ENCODE data around the gene PRSS22.

The PRSS22 gene

GRCh38 chr16:2881783-2882649 lies 24.0 kb upstream of the PRSS22 start:
- DNase-seq (ENCODE audit: low read depth), result no peak

GRCh38 chr16:2879854-2880508 lies 22.0 kb upstream of the PRSS22 start:
- no peak for DNase-seq (ENCODE audit: low read depth)

DNA sequence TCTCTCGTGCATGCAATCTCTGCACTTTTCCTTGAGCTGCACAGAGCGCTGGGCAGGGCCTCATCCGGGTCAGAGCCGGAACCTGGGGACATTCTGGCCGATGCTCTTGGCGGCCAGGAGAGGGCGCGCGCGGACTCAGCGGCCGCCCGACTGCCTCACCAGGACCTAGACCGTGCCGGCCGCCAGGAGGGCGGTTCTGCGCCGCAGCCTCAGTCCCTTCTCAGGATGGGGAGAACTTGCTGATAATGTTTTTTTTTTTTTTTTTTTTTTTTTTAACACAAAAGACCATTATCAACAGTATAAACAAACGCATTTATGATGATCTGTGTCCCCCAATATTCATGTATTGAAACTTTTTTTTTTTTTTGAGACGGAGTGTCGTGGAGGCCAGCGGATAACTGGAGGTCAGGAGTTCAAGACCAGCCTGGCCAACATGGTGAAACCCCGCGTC lies 17.0 kb upstream of the PRSS22 start:
- peak; percentile 51 for DNase-seq (ENCODE audit: low read depth)

GRCh38 chr16:2874032-2874911 lies 16.3 kb upstream of the PRSS22 start:
- no peak for DNase-seq (ENCODE audit: low read depth)

GRCh38 chr16:2871926-2872325 lies 14.0 kb upstream of the PRSS22 start:
- DNase-seq (ENCODE audit: low read depth), result no peak

GRCh38 chr16:2867987-2868789 lies 10.2 kb upstream of the PRSS22 start:
- DNase-seq (ENCODE audit: low read depth), result peak; percentile 96

DNA sequence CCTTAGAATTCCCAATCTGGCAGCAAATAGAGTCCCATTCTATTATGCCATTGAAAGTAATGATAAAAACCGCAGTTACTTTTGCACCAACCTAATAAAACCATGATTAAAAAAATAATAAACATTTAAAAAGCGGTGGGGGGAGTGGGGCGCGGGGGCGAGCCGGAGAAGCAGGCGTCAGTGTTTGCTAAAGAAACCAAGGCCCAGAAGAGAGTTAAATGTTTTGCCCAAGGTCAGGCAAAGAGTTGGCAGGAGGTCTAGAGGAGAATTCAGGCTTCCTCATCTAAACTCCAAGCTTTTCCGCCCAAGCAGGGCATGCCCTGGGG lies 9.7 kb upstream of the PRSS22 start:
- DNase-seq (ENCODE audit: low read depth), result no peak

DNA sequence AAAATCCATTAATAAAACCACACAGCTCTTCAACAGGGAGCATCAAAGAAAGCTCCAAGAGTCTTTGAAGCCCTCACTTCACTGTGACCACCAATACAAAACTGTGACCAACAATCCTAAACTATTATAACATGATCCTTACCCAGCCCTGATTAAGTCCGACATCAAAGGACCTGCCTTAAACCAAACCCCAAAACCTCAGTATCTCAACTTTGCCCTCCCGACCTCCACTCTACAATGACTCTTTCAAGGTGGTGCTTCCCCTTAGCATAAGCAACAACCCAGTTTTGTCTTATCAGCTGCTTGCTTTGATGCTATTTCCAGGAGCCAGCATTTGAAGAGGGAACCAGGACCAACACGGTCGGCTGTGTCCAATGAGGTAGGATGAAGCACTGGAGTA lies 8.5 kb upstream of the PRSS22 start:
- no peak for DNase-seq (ENCODE audit: low read depth)

- DNase-seq (ENCODE audit: low read depth), result no peak
These were observed 7.7 kb upstream of the PRSS22 start for GRCh38 chr16:2865651-2866050.

- no peak for DNase-seq (ENCODE audit: low read depth)
These were observed 3.0 kb upstream of the PRSS22 start for GRCh38 chr16:2860826-2861567.

DNA sequence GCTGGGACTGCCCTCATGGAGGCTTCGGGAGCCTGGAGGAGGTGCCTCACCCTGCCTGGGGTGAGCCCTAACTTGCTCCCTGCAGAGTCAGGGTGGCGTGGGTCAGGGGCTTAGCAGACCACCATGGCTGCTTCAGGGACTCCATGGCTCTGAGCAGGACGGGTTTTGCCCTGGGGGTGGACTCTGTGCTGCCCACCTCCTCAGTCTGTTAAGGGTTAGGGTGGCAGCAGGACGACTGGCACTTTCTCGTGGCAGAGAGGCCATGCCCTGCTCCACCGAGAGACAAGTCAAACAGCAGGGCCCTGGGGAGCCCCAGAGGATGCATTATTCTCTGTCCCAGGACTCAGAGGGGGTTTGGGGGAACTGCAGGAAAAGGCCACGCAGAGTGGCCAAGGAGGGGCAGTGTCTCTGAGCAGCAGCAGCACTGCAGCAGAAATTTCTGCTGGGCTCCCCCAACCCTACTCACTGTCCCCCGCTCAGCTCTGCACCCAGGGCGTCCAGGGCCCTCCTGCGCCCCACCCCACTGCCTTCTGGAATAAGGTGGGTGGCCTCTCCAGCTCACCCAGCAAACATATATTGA lies 1.8 kb upstream of the PRSS22 start:
- DNase-seq (ENCODE audit: low read depth), result no peak

DNA sequence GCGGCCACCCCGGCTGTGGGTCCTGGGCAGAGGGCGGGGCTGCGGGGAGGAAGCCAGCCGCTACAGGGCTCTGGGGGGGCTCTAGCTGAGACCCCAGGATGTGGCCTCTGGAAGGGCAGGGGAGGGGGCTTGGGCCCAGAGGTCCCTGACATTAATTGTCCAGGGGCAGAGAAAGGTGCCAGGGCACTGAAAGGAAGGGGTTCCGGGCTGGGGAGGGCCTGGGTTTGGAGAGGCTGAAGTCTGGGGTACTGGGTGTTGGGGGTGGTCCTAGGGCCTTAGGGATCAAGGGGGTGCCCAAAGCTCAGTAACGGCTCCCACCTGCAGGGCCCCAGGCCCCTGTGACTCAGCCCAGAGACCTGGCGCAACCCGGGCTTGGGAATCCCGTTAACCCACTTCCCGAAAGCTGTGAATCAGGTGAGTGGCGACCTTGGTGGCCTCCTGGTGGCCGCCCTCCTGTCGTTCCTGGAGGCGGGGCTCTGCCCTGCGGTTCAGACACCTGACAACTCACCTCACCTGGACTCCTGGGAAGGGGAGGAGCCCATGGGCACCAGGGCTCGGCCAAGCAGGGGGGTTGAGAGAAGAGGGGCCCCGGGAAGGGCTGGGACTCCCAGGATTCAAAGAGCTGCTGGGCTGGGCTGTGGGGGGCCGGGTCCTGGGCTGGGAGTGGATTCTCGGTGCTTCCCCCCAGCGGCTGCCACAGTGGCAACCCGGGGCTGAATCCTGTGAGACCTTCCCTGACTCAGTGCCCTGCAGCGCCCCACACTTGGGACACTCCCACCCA lies 465 bp upstream of the PRSS22 start:
- no peak for DNase-seq (ENCODE audit: low read depth)

DNA sequence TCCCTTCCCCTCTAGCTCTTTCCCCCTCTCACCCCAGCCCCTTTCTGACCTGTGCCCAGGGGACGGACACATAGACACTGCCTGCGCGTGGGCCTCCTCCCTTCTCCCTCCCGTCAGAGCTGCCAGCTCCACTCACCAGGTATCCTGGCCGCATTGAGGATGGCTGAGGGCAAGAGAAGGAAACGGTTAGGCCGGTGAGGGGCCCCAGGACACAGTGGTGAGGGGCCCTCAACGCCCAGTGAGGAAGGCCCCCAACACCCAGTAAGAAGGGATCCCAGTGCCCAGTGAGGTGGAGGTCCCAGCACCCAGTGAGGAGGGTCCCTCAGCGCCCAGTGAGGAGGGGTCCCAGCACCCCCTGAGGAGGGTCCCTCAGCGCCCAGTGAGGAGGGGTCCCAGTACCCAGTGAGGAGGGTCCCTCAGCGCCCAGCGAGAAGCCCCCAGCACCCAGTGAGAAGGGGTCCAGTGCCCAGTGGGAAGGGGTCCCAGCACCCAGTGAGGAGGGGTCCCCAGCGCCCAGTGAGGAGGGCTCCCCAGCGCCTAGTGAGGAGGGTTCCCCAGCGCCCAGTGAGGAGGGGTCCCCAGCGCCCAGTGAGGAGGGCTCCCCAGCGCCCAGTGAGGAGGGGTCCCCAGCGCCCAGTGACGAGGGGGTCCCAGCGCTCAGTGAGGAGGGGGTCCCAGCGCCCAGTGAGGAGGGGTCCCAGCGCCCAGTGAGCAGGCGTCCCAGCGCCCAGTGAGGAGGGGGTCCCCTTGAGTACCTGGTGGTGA lies 1.1 kb downstream of the PRSS22 start:
- no peak for DNase-seq (ENCODE audit: low read depth)

- no peak for DNase-seq (ENCODE audit: low read depth)
These were observed 1.8 kb downstream of the PRSS22 start for GRCh38 chr16:2856061-2856670.

- DNase-seq (ENCODE audit: low read depth), result no peak
These were observed 2.4 kb downstream of the PRSS22 start for GRCh38 chr16:2855536-2855935.

- no peak for DNase-seq (ENCODE audit: low read depth)
These were observed 3.2 kb downstream of the PRSS22 start for GRCh38 chr16:2854700-2855309.

- DNase-seq (ENCODE audit: low read depth), result no peak
These were observed 4.4 kb downstream of the PRSS22 start for GRCh38 chr16:2853531-2854073.
